ENCODE measurements around the gene FHIP2A.
"Not testable (repeated sequence)": the region's sequence is repeated elsewhere in the genome, so short reads cannot be mapped to it uniquely, and the experiment has no call there.

FHIP2A gene

GRCh38 chr10:114819322-114819721 lies 2.3 kb upstream of the FHIP2A start:
- DNase-seq (ENCODE audit: low spot score) = no peak

- DNase-seq (ENCODE audit: low spot score) = peak; percentile 38
Measured at GRCh38 chr10:114821915-114822443, 399 bp downstream of the FHIP2A start.

GRCh38 chr10:114822444-114823076 lies 980 bp downstream of the FHIP2A start:
- peak; percentile 17 for DNase-seq (ENCODE audit: low spot score)

- no peak for DNase-seq (ENCODE audit: low spot score)
Measured at GRCh38 chr10:114823077-114823463, 1.5 kb downstream of the FHIP2A start.

GRCh38 chr10:114824391-114824790 lies 2.8 kb downstream of the FHIP2A start:
- DNase-seq (ENCODE audit: low spot score) = no peak

- no peak for DNase-seq (ENCODE audit: low spot score)
Measured at GRCh38 chr10:114825513-114826253, 4.1 kb downstream of the FHIP2A start.

- DNase-seq (ENCODE audit: low spot score) = no peak
Measured at GRCh38 chr10:114829160-114829909, 7.8 kb downstream of the FHIP2A start.

GRCh38 chr10:114831186-114831867 lies 9.7 kb downstream of the FHIP2A start:
- DNase-seq (ENCODE audit: low spot score) = no peak

GRCh38 chr10:114837690-114838089 lies 16.1 kb downstream of the FHIP2A start:
- no peak for DNase-seq (ENCODE audit: low spot score)

- no peak for DNase-seq (ENCODE audit: low spot score)
Measured at GRCh38 chr10:114839901-114840300, 18.3 kb downstream of the FHIP2A start.

- DNase-seq (ENCODE audit: low spot score) = no peak
Measured at GRCh38 chr10:114845978-114846693, 24.6 kb downstream of the FHIP2A start.

- DNase-seq (ENCODE audit: low spot score) = not testable (repeated sequence)
Measured at GRCh38 chr10:114847517-114847916, 25.9 kb downstream of the FHIP2A start.

- DNase-seq (ENCODE audit: low spot score) = no peak
Measured at GRCh38 chr10:114849674-114850073, 28.1 kb downstream of the FHIP2A start.

- no peak for DNase-seq (ENCODE audit: low spot score)
Measured at GRCh38 chr10:114850126-114850525, 28.5 kb downstream of the FHIP2A start.

- DNase-seq (ENCODE audit: low spot score) = no peak
Measured at GRCh38 chr10:114851336-114851735, 29.8 kb downstream of the FHIP2A start.

- no peak for DNase-seq (ENCODE audit: low spot score)
Measured at GRCh38 chr10:114852197-114852596, 30.6 kb downstream of the FHIP2A start.

GRCh38 chr10:114854906-114855305 lies 33.3 kb downstream of the FHIP2A start:
- no peak for DNase-seq (ENCODE audit: low spot score)

- no peak for DNase-seq (ENCODE audit: low spot score)
Measured at GRCh38 chr10:114855776-114856543, 34.4 kb downstream of the FHIP2A start.

- DNase-seq (ENCODE audit: low spot score) = no peak
Measured at GRCh38 chr10:114856544-114857287, 35.1 kb downstream of the FHIP2A start.

GRCh38 chr10:114857288-114857565 lies 35.6 kb downstream of the FHIP2A start:
- not testable (repeated sequence) for DNase-seq (ENCODE audit: low spot score)
